Ovary (tissue), 9 donors: ENCODE data around the gene PPP1CA. TPM values are rescaled to one million over a fixed set of nuclear protein-coding genes. Genes with fewer than 3 reads are reported as not detected.

Experiments
- DNase-seq, 5 donors: peaks; one replicate each; pipeline ENCODE4 v3.0.0-alpha.2; 2019 to 2020
- H3K27ac ChIP-seq, 2 donors: fragments of 200-600 bp; one replicate each; pipeline versions ENCODE4 v1.5.1 to v1.8.0; 2019 to 2022
- H3K27me3 ChIP-seq: fragments of 200-600 bp; one replicate; pipeline ENCODE4 v1.8.0; 2022
- H3K36me3 ChIP-seq: fragments of 200-600 bp; sonication (generic); one replicate; pipeline ENCODE4 v1.5.1; 2019
- H3K4me1 ChIP-seq: one replicate; pipeline ENCODE4 v1.8.1; 2013; ENCODE audit warnings: mild to moderate bottlenecking, moderate library complexity; ENCODE audit not compliant: insufficient read depth
- H3K4me3 ChIP-seq: fragments of 200-600 bp; sonication (generic); one replicate; pipeline ENCODE4 v1.5.1; 2017
- H3K9me3 ChIP-seq, 2 donors: fragments of 200-600 bp in 1 of 2; sonication (generic) in 1 of 2; one replicate each; pipeline versions ENCODE4 v1.5.1 to v1.8.1; 2013 to 2019; ENCODE audit warnings: mild to moderate bottlenecking in 1 of 2, moderate library complexity in 1 of 2
- EP300 ChIP-seq: sonication (generic); formaldehyde crosslinking; IDR thresholded peaks from one replicate; pipeline ENCODE4 v1.6.1; 2017; ENCODE audit warnings: antibody characterized with exemption
- POLR2A ChIP-seq: fragments of 450-650 bp; IDR thresholded peaks from one replicate; pipeline ENCODE4 v1.6.1; 2017; ENCODE audit warnings: antibody characterized with exemption, mild to moderate bottlenecking, moderate library complexity
- WGBS, 3 donors: extraction: QIAGEN DNeasy Blood & Tissue Kit in 1 of 3; methylation state at CpG; one replicate each; pipeline versions ENCODE4 v1.1.5 to v1.1.7; 2013 to 2017; 5-methylcytosine and 5-hydroxymethylcytosine counted together
- intact Hi-C, 4 donors: fragments of 100-400 bp; cut with DNase I; formaldehyde crosslinking; loops; one replicate each; pipeline versions ENCODE4 v1.11.0 to v1.15.1; 2022 to 2023
- polyA plus RNA-seq, 2 donors: library from polyadenylated mRNA; stranded (reverse); fragments of 200-250 nt in 1 of 2; fragments of 350-450 nt in 1 of 2; fragmentation: Illumina TruSeq in 1 of 2; extraction: RNeasy Lipid Tissue Mini Kit (QIAGEN cat#74804) in 1 of 2; gene quantifications; one replicate each; pipeline ENCODE4 v1.2.3, GENCODE V29; 2013 to 2014
- total RNA-seq, 7 donors: library from RNA; depleted of rRNA in 2 of 7; stranded (reverse); fragments of >200 nt in 2 of 7; fragmentation: NEBNext Ultra II Directional in 3 of 7; extraction: Animal tissue kit (Norgen Biotek cat#: 25700) in 3 of 7; gene quantifications; one replicate each; pipeline versions ENCODE4 v1.1.0 to v1.2.4, GENCODE V29; 2016 to 2023
- TF ChIP-seq, protein P1 (sequence below), 3 donors: fragments of 450-650 bp in 2 of 3; fragments of 200-600 bp in 1 of 3; IDR thresholded peaks; one replicate each; pipeline versions ENCODE4 v1.5.1 to v1.8.0; 2016 to 2022; ENCODE audit warnings: antibody characterized with exemption in 3 of 3, mild to moderate bottlenecking in 1 of 3
- donor health status: DM: no; HTN: no; CAD: no; lungs with moderate emphysema.
- donor health status: DM: no; HTN: no; CAD: no.
- donor health status: Bipolar disorder and iron deficiency.
- donor health status: DM: yes; HTN: yes; CAD: no.
- donor health status: DM: no; HTN: no; CAD: no.
- donor health status: DM: yes; HTN: yes; CAD: no.

Gene PPP1CA
- total and polyA plus RNA-seq, 9 donors, result 32.2 to 86.9 (median 54.9) TPM

DNA sequence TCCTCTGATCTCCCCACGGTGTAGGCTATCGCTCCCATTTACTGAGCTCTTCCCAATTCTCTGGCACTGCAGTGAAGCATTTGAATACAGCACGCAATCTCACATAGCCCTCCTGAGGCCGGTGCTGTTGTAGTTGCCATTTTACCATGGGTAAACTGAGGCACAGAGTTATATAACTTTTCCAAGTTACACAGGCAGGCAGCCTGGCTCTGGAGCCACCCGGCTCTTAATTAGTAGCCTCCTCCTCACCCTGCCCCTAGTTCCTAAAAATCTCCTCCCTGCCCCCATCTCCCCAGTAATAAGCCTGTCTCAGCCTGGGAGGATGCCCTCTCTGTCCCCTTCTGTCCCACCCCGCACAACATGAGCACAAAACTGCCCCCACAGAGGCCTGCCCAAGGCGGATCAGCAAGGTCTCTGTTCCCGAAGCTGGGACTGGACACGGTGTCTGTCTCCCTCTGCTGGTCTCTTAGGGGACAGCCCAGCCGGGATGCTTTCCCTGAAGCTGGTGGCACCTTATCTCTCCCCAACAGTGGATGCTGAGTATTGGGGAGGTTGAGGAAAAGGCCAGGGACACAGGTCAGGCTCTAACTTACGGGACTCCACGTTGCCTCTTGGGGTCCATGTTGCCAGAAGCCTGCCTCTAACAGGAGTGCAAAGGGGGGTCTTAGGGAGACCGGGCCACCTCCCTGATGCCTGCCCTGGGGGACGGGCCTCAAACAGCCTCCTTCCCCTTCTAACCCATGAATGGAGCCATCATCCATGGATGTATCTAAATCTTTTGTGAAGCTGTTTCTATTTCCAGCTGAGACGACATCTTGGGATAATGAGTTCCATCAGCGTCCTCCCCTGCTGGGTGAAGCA is 19.2 kb downstream of the PPP1CA start:
- Histone ChIP-seq H3K27me3 (no peaks in the 10 kb centered on the region), H3K27ac (no peak overlapping the region), H3K36me3 (no peaks in the 10 kb centered on the region), H3K4me1 (no peaks in the 10 kb centered on the region), H3K4me3 (no peak overlapping the region), H3K9me3 (no peaks in the 10 kb centered on the region)
- WGBS, 3 donors, result 39 to 40% (median 39%) methylated on average over 16 of the region's 16 CpGs
- intact Hi-C loops, result loop anchor here in 3 of 4 donors (1.0 to 5.0 kb wide), 4 partner anchors 25 to 120 kb away; no protein-coding TSS in a partner anchor
- peak; percentile 40 for TF ChIP-seq POLR2A
- TF ChIP-seq, protein P1, sequence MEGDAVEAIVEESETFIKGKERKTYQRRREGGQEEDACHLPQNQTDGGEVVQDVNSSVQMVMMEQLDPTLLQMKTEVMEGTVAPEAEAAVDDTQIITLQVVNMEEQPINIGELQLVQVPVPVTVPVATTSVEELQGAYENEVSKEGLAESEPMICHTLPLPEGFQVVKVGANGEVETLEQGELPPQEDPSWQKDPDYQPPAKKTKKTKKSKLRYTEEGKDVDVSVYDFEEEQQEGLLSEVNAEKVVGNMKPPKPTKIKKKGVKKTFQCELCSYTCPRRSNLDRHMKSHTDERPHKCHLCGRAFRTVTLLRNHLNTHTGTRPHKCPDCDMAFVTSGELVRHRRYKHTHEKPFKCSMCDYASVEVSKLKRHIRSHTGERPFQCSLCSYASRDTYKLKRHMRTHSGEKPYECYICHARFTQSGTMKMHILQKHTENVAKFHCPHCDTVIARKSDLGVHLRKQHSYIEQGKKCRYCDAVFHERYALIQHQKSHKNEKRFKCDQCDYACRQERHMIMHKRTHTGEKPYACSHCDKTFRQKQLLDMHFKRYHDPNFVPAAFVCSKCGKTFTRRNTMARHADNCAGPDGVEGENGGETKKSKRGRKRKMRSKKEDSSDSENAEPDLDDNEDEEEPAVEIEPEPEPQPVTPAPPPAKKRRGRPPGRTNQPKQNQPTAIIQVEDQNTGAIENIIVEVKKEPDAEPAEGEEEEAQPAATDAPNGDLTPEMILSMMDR (IDR thresholded peaks at IDR 0.05), result peak; percentile 95 to 98 (median 97)
- no peak for TF ChIP-seq EP300
- peak; percentile 71 to 87 (median 85) for DNase-seq

DNA sequence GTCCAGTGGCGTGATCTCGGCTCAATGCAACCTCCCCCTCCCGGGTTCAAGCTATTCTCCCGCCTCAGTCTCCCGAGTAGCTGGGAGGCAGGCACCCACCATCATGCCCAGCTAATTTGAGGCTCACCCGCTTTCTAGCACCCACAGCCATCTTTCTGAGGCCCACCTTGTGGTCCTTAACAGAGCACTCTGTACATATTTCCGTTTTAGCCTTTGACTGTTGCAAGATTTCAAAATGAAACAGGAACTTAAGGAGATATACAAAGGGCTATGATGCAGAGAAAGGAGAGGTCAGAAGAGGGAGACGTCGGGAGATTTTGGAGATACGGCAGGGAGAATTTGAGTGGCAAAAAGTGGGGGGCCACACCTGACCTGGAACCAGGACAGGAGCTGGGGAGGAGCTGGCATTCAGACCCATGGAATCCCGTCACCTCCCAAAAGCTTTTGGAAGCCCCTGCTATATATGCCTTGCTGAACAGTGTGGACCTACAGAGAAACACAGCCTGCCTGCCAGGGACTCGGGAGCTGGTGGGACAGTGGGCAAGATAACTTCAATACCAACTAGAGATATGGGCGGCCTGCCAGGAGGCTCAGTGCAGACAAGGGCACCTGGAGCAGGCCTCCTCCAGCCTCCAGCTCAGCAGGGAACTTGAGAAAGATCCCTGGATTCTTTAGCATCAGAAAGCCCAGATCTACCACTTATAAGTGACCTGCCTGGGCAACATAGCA is 20.2 kb downstream of the PPP1CA start:
- Histone ChIP-seq H3K4me3 (no peak overlapping the region), H3K9me3 (no peaks in the 10 kb centered on the region), H3K27me3 (no peaks in the 10 kb centered on the region), H3K4me1 (no peaks in the 10 kb centered on the region), H3K27ac (no peak overlapping the region), H3K36me3 (no peaks in the 10 kb centered on the region)
- peak in 3 of 5 donors; percentile 10 to 50 (median 26) for DNase-seq
- no peak for TF ChIP-seq POLR2A
- intact Hi-C loops, result loop anchor here in 2 of 4 donors (5.0 kb wide), 2 partner anchors 34 to 119 kb away; no protein-coding TSS in a partner anchor
- 78 to 84% (median 81%) methylated on average over 13 of the region's 13 CpGs for WGBS, 3 donors

DNA sequence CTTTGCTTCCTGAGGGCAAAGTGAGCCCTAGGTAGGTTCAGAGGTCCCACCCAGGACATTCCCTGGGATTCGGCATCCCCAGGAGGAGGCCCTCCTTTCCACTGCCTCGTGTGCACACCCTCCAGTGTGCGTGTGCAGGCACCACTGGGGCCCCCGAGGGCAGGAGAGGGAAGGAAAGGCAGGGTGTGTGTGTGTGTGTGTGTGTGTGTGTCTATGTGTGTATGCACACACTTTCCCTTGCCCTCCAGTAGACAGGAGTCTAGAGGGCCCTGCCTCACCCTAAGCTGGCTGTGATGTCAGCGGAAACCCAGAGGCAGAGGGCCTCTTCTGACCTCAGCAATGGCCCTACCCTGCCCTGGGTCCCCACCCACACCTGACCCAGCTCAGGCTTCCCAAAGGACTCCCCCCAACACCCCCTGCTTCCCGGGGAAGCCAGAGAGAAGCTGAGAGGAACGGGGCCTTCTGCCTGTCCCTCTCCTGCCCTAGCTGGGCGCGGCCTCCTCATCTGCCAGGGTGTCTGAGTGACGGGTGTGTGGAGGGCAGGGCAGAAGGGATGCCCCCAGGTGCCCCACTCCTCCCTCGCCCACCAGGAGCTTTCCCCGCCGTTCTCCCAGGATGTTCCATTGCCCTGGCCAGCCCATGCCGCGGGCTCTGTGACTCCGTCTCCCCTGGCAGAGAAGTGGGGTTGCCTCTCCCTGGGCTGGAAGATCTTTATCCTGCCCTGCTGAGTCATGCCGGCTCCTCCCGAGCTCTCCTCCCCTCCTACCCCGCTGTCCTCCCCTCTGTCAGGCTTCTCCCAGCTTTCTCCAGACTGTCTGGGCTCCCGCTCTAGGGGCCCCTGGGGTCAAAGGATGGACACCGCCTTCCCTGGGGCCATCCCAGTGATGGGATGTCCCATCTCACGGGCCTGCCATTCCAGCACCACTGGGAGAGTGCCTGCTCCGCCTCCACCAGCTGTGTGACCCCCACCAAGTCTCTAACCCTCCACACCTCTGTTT is 22.3 kb downstream of the PPP1CA start:
- Histone ChIP-seq H3K9me3 (no peaks in the 10 kb centered on the region), H3K27me3 (no peaks in the 10 kb centered on the region), H3K27ac (no peak overlapping the region), H3K36me3 (no peaks in the 10 kb centered on the region), H3K4me3 (no peak overlapping the region), H3K4me1 (no peaks in the 10 kb centered on the region)
- TF ChIP-seq POLR2A (no peak), EP300 (no peak)
- TF ChIP-seq, protein P1 (IDR thresholded peaks at IDR 0.05), result no peak
- DNase-seq, result peak in 2 of 5 donors; percentile 8 to 22
- 72 to 82% (median 75%) methylated on average over 23 of the region's 23 CpGs for WGBS, 3 donors
- intact Hi-C loops, result loop anchor here in 2 of 4 donors (5.0 kb wide), 2 partner anchors 32 to 117 kb away; no protein-coding TSS in a partner anchor

DNA sequence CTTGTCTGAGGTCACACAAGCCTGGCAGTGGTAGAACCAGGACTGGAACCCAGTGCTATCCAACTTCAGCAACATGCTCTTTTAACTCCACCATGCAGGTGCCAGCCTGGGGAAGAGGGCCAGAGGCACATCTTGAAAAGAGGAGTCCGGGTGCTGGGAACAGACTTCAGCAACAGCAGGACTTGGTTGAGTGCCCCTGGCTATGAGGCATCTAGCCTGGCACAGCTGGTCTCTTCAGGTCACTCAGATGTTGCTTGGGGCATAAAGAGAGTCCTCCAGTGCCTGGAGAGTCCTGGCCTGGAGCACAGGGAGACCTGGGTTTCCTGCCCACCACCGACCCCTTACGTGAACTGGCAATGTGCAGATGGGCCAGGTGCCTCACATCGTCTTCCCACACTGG is 23.1 kb downstream of the PPP1CA start:
- WGBS, 3 donors, result 88 to 95% (median 94%) methylated on average over 4 of the region's 4 CpGs
- H3K27ac ChIP-seq, result no peak overlapping the region
- peaks cover 7% of the 10 kb centered on the region for H3K4me1 ChIP-seq
- no peaks in the 10 kb centered on the region for H3K36me3 ChIP-seq
- H3K4me3 ChIP-seq, result no peak overlapping the region
- no peaks in the 10 kb centered on the region for H3K9me3 ChIP-seq
- TF ChIP-seq POLR2A (no peak), EP300 (no peak)
- TF ChIP-seq, protein P1 (IDR thresholded peaks at IDR 0.05), result no peak
- intact Hi-C loops, result no loop called here
- DNase-seq, result no peak
- no peaks in the 10 kb centered on the region for H3K27me3 ChIP-seq
